Measurements from ENCODE around the gene TTC7B.

DNA sequence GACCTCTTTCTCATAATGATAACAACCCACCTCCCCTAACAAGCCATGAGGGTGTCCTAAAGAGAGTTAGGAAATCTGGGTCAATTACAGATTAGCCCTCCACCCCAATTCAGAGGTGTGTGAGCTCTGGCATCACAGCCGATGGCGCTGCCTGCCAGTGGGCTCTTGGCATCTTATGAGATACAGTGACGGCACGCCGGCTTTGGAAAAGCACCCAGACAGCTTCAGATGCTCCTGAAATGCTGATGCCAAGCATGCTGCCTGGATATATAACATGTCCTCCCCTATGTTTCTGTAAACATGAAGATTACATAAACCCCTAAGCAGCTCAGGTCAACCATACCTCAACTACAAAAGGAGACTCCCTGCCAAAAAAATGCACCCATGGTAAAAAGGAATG, 152.6 kb downstream of the TTC7B start:
- TF ChIP-seq, protein P1, sequence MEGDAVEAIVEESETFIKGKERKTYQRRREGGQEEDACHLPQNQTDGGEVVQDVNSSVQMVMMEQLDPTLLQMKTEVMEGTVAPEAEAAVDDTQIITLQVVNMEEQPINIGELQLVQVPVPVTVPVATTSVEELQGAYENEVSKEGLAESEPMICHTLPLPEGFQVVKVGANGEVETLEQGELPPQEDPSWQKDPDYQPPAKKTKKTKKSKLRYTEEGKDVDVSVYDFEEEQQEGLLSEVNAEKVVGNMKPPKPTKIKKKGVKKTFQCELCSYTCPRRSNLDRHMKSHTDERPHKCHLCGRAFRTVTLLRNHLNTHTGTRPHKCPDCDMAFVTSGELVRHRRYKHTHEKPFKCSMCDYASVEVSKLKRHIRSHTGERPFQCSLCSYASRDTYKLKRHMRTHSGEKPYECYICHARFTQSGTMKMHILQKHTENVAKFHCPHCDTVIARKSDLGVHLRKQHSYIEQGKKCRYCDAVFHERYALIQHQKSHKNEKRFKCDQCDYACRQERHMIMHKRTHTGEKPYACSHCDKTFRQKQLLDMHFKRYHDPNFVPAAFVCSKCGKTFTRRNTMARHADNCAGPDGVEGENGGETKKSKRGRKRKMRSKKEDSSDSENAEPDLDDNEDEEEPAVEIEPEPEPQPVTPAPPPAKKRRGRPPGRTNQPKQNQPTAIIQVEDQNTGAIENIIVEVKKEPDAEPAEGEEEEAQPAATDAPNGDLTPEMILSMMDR (conservative IDR thresholded peaks at IDR 0.05), result no peak
- no peak for TF ChIP-seq ZFX (IDR thresholded peaks at IDR 0.05)

All from C4-2B (cell line).